ENCODE measurements around the gene EYA2. TPM values are rescaled to one million over a fixed set of nuclear protein-coding genes. Genes with fewer than 3 reads are reported as not detected.

EYA2 gene
- total and polyA plus RNA-seq, 2 donors (not counting 3 experiments of a cell fraction or from before 2014, with no cell fraction given) = not detected

GRCh38 chr20:47149939-47150338 is 255.3 kb downstream of the EYA2 start:
- Histone ChIP-seq H3K36me3 (ENCODE audit: control insufficient read depth in 2 of 2, extremely low read depth in 1 of 2, insufficient read depth in 2 of 2, low read length in 2 of 2) (no peaks in the 10 kb centered on the region), H3K79me2 (ENCODE audit: control insufficient read depth, insufficient read depth, low read length) (no peaks in the 10 kb centered on the region), H3K4me3 (replicated peaks in 1 of 3; ENCODE audit: insufficient read depth in 1 of 3, low read depth in 1 of 3, low read length in 3 of 3) (no peak overlapping the region), H2AFZ (ENCODE audit: low read depth, low read length) (no peak overlapping the region), H3K27me3 (ENCODE audit: control insufficient read depth in 2 of 2, insufficient read depth in 2 of 2, low read length in 2 of 2) (no peaks in the 10 kb centered on the region), H3K9me1 (replicated peaks; ENCODE audit: control insufficient read depth, extremely low read depth, insufficient read depth, low read length) (no peaks in the 10 kb centered on the region), H3K27ac (ENCODE audit: insufficient read depth, low read depth, low read length) (no peak overlapping the region), H3K4me1 (ENCODE audit: control insufficient read depth, extremely low read depth, insufficient read depth, low read length) (no peaks in the 10 kb centered on the region), H3K9me3 (replicated peaks; ENCODE audit: control insufficient read depth, insufficient read depth, low read length) (no peaks in the 10 kb centered on the region), H3K4me2 (ENCODE audit: insufficient read depth, low read length) (no peak overlapping the region), H3K9ac (replicated peaks; ENCODE audit: extremely low read depth, insufficient read depth, low read length) (no peak overlapping the region), H4K20me1 (replicated peaks; ENCODE audit: control insufficient read depth, extremely low read depth, insufficient read depth, low read length) (no peaks in the 10 kb centered on the region)
- FAIRE-seq (no peak), DNase-seq (ENCODE audit: low read depth, low spot score) (no peak)
- TF ChIP-seq MYC (IDR thresholded peaks at IDR 0.05; ENCODE audit: low read depth, low read length) = no peak
- no peak for TF ChIP-seq EZH2 (IDR thresholded peaks at IDR 0.05; ENCODE audit: borderline replicate concordance, low read depth, low read length, severe bottlenecking)
- TF ChIP-seq MAX (IDR thresholded peaks at IDR 0.05; ENCODE audit: insufficient read depth, insufficient read length) = no peak
- no peak for TF ChIP-seq FOS (IDR thresholded peaks at IDR 0.05; ENCODE audit: borderline replicate concordance, insufficient read depth, low read length)
- TF ChIP-seq, protein P1, sequence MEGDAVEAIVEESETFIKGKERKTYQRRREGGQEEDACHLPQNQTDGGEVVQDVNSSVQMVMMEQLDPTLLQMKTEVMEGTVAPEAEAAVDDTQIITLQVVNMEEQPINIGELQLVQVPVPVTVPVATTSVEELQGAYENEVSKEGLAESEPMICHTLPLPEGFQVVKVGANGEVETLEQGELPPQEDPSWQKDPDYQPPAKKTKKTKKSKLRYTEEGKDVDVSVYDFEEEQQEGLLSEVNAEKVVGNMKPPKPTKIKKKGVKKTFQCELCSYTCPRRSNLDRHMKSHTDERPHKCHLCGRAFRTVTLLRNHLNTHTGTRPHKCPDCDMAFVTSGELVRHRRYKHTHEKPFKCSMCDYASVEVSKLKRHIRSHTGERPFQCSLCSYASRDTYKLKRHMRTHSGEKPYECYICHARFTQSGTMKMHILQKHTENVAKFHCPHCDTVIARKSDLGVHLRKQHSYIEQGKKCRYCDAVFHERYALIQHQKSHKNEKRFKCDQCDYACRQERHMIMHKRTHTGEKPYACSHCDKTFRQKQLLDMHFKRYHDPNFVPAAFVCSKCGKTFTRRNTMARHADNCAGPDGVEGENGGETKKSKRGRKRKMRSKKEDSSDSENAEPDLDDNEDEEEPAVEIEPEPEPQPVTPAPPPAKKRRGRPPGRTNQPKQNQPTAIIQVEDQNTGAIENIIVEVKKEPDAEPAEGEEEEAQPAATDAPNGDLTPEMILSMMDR (IDR thresholded peaks at IDR 0.05; ENCODE audit: extremely low read depth in 1 of 2, insufficient read depth in 1 of 2, low read depth in 1 of 2, low read length in 2 of 2) = no peak
- no peak for TF ChIP-seq JUN (IDR thresholded peaks at IDR 0.05; ENCODE audit: borderline replicate concordance, insufficient read depth, insufficient read length, low read depth)
- no peak for TF ChIP-seq POLR2AphosphoS5 (IDR thresholded peaks at IDR 0.05; ENCODE audit: insufficient read depth, low read depth, low read length)
- no peak for TF ChIP-seq GATA2 (IDR thresholded peaks at IDR 0.05; ENCODE audit: insufficient read depth, insufficient read length, low read depth, low read length)
- TF ChIP-seq POLR2A (IDR thresholded peaks at IDR 0.05; ENCODE audit: low read depth, low read length) = no peak
- ChIA-PET CTCF (interaction anchor here (0.7 to 1.9 kb wide), 2 partner anchors 393 to 397 kb away, joined by 3 to 6 read pairs; no protein-coding TSS in a partner anchor), POLR2A (no interaction called here)
- dilution Hi-C loops (cut with MboI; ENCODE audit: extremely low pct_ligation_motif_present, low sequenced_read_pairs) (no loop called here), intact Hi-C loops (cut with micrococcal nuclease) (loop anchor here (1.0 kb wide), 3 partner anchors 383 to 398 kb away; no protein-coding TSS in a partner anchor)
- no TSS peak for BruUV-seq (replicated peaks)

Measured in endothelial cell of umbilical vein (primary cell).